ENCODE measurements around the gene IQGAP3.

The IQGAP3 gene

DNA sequence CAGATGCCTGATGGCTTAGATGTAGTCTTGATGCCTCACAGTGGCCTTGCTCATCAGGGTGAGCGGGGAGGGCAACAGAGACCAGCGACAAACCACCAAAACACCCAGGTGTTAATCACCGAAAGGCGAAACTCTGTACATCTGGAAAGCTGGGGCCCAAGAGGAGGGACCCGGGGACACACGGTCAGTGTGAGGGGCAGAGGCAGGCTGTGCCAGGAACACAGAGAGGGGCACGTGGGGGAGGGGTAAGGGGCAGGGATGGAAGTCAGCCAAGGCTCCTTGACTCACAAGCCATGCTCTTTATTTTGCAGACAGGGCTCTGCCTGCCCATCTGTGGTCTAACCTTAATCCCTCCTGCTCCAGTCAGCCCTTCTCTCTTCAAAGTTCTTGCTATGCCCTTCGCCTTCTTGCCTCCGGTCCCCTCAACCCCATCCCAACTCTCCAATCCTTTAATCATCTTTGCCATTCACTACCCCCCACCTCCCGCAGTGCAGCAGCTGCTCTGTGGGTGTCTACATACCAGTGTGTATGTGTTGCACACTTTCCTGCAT is 76.1 kb downstream of the IQGAP3 start:
- no peak for DNase-seq (ENCODE audit: low spot score)

- DNase-seq (ENCODE audit: low spot score): no peak
Measured at GRCh38 chr1:156495401-156496140, 76.8 kb downstream of the IQGAP3 start.

DNA sequence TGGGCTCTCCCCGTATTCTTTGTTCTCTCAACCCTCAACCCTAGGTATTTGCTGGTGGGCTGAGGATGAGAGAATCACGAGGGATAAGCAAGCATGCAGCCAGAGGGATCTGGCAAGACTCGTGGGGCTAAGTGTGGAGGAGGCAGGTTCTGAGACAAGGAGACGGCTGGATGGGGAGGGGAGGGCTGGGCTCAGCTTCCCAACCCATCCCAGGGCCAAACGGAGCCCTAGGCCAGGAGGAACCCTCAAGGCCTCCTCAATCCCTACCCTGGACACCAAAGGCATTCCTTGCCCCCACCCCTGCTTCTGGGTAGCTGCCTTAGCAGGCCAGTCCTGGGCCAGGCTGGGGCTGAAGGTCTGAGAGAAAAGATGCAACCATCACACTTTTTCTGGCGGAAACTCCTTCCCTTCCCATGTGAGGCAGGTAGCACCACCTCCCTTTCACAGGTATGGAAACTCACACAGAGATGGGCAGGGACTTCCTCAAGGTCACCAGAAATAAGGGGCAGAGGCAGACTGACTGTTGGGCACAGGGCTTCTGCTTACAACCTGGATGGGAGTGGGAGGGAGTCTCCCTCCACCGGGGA is 78.0 kb downstream of the IQGAP3 start:
- no peak for DNase-seq (ENCODE audit: low spot score)

GRCh38 chr1:156493742-156494141 is 78.6 kb downstream of the IQGAP3 start:
- DNase-seq (ENCODE audit: low spot score): no peak

DNA sequence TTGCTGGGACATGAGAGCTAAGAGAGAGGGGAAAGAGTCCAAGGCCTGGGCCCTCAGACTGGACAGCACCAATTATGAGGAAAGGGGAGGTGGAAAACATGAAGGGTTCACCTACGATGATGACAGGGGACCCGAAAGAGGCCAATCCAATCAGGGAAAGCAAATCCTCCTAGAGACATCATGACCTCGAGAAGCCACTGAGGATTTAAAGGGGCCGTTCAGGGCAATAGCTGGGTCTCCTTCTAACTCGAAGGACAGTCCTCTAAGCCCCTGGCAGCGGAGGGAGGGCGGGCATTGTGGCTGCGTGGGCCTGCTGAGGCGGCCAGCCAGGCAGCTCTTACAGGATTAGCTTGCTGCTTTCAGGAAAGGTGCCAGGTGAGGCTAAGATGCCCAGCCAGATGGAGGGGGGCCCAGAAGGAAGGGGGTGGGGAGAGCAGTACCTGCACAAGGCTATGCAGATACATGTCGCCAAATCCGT is 79.2 kb downstream of the IQGAP3 start:
- DNase-seq (ENCODE audit: low spot score): no peak

DNA sequence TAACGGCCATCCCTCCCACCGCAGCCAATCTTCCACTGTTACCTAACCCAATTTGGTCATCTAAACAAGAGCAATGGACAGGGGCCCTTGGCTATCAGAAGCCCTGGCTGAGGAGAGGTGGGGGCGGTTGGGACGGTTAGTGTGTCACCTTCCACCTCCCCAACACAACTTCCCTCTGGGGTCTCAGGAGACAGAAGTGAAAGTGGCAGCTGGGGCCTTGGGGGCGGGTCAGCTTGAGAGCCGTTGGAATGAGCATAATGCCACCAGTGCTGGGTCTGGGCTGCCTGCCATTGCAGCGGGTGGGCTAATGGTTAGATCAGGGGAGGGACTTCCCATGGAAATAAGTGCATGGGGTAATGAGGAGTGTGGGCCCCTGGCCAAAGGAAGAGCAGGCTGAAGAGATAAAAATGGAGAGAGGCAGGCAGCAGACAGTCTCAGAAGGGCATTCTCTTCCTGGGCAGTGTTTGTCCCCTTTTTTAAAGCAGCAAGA is 79.7 kb downstream of the IQGAP3 start:
- DNase-seq (ENCODE audit: low spot score): no peak

DNA sequence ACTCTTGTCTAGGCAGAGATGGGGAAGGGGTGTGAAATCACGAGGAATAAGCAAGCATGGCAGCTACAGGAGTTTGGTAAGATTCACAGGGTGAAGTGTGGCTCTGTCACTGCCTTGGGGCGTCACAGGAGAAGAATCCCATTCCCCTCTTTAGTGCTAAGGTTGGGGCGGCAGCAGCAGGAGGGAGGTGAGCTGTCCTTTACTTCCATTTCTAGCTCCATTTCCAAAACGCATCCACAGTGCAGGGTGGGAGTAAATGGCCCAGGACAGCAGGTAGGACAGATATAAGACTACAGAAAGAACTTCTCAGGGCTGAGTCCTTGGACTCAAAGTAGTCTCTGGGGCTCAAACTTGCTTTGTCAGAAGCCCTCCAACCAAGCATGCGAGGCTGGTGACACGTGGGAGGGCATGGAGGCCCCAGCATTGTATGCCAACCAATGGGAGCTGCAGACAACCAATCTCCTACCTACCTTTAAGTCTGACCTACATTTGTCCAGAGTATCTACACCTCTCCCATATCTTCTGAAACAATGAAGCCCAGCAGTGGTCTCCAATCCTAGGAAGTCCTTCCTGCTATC is 80.3 kb downstream of the IQGAP3 start:
- no peak for DNase-seq (ENCODE audit: low spot score)

DNA sequence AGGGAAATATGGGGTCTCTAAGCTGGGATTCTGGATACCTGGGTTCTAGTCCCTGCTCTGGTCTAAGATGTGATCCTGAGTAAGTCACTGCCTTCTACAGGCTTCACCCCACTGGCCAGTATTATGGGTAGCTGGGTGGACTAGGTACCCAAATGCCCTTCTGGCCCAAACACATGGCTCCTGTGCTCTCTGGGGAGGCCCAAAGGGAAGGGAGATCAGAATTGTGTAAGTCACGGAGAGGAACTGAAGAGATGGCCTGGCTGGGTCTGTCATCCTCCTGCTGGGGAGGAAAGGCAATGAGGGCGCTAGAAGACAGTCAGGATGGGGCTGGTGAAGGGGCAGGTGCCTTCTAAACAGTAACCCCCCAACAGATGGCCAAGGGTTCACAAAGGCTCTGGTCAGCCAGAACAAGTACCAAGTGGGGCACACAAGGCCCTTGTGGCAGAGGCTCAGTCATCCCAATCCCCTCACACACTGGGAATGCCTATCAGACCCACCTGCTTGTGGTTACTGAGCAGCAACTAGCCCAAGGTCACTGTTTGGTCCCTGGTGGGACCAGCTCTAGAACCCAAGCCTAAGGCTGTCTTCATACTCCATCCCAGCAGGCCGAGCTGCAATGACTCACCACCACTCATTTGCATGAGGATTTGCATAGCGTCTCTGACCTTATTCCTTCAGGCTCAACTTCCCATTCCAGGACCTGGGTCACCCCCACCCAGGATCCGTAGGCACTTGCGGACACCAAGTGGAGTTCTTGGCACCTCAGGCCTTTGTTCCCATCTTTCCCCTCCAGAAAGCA is 81.0 kb downstream of the IQGAP3 start:
- no peak for DNase-seq (ENCODE audit: low spot score)

DNA sequence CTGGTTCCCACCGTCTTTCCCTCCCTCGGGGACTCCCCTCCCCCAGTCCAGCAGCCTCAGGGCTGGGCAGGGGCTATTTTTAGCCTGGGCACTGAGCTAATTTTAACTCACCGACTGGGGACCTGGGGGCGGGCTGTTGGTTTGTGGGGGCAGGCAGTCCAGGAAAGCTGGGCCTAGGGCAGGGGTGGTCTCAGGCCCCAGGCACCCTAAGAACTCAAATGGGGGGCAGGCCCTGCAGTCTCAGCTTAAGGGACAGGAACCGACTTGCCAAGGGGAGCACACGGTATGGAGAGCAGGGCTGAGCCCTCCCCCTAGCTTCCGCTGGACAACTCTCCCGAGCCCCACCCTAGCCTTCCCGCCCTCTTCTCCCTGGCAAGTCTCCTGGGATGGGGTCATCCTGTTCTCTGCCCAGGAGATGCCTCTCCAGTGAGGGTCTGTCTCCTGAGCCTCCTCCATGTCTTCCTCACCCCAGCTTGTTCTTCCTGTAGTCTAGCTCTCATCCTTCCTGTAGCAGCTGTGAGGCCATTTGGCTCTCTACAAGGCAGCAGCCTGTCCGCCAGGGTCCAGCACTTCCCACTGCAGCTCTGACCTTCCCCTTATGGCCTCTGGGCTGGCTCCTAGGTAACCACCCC is 81.8 kb downstream of the IQGAP3 start:
- DNase-seq (ENCODE audit: low spot score): no peak

GRCh38 chr1:156489935-156490293 is 82.5 kb downstream of the IQGAP3 start:
- DNase-seq (ENCODE audit: low spot score): no peak

GRCh38 chr1:156489166-156489934 is 83.0 kb downstream of the IQGAP3 start:
- no peak for DNase-seq (ENCODE audit: low spot score)

DNA sequence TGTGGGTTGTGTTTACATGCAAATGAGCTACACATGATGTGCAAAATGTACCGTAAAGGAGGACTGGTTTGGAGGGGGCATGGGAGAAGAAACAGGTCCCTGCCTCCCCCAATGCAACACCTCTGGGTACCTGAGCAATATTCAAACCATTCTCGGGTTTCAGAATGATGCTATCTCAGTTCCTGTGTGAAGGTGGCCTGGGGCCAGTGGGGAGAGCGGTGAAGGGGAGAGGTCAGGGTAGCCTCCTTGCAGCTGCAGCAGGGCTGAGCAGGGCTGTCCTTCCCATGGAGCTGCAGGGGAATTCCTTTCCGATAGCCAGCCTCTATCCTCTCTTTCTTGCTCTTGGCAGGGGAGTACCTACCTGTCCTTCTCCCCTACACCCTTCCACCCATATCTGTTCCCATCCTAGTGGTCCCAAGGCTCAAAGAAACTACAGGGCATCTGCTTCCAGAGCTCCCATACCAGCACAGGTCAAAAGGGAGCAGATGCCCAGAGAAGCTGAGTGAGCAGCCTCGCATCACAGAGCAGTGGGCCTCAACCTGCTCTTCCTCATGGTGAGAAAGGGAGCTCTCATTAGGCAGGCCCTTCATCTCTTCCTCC is 83.7 kb downstream of the IQGAP3 start:
- no peak for DNase-seq (ENCODE audit: low spot score)

DNA sequence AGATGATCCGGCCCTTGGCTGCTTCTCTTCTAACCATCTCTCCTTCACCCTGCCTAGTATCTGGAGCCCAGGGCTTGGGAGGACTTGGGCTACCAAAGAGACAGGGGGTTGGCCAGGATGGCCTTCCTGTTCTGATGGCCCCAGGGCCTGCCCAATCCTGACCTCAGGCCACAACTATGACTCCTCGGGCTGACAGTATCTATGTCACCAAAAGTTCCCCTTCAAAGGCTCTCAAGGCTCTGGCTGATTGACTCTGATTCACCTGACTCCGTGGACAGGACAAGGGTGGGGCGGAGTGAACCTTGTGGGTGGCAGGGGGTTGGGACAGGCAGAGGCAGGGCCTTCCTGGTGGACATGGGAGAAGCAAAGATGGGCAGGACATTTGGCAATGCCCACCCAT is 84.5 kb downstream of the IQGAP3 start:
- no peak for DNase-seq (ENCODE audit: low spot score)

DNA sequence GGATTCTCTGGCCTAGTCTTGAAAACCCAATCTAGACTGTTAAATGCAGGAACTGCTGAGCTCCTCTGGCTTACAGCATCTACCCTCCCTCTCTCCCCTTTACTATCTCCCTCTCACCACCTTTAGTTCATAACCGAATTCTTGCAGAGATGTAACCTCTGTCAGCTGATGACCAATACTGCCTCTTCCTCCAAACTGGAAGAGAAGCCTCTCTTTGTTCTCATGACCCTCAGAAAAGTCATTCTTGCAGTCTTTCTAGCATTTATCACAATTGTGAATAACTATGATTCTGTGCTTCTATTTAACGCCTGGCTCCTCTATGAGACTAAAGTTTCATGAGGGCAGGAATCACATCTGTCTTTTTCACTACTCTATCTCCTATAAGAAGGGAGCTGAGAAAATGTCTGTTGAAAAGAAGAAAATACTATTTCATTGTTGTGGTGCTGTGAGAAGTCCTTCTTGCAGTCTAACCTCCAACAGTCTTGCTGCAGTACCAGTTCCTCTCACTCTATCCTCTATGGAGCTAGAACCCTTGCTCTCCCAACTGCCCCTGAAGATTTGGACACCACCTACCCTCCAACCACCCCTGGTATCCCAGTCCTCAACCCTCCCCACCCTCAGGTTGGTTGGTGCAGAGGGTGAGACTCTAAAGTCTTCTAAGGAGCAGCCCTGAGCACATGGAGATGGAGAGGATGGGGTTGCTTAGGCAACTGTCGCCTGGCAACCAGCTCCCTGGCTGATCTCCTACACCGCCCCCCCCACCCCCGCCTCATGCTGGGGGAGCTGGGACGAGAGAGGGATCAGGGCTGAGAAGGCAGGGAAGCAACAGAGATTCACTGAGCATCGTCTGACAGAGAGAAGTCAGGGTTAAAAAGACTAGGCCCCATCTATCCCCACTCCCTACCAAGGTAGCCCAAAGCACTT is 85.7 kb downstream of the IQGAP3 start:
- no peak for DNase-seq (ENCODE audit: low spot score)

GRCh38 chr1:156485984-156486383 is 86.4 kb downstream of the IQGAP3 start:
- DNase-seq (ENCODE audit: low spot score): no peak

- no peak for DNase-seq (ENCODE audit: low spot score)
Measured at GRCh38 chr1:156484480-156485058, 87.8 kb downstream of the IQGAP3 start.

DNA sequence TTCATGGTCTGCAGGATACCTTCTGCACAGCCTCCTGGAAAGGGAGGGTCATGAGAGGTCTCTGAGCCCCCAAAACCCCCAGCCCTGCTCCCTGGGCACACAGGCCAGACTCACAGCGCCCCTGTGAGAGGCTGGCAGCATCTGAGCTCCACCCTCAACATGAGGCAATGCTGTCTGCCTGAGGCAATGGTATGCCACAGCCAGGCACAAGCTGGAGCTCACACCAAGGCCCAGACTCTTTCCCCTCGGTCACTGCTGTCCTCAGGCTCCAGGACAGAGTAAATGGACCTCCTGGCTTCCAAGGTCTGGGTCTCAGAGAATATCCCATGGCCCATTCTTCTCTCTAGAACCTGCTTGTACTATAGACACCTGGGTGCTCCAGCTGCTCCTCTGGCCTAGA is 89.0 kb downstream of the IQGAP3 start:
- no peak for DNase-seq (ENCODE audit: low spot score)

DNA sequence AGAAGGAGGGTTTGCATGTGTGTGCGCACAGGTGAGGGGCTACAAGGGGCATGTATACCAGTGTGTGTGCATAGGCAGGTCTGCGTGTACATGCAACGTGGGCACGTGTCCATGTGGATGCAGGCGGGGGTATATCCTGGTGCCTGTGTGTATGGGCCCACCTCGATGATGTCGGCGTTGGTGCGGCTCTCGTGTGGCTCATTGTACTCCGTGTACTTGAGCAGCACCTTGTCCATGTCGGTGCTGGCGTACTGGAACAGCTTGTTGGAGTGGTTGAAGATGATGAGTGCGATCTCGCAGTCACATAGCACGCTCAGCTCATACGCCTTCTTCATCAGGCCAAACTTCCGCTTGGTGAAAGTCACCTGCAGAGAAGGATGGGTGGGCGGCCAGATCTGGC is 90.1 kb downstream of the IQGAP3 start:
- no peak for DNase-seq (ENCODE audit: low spot score)

DNA sequence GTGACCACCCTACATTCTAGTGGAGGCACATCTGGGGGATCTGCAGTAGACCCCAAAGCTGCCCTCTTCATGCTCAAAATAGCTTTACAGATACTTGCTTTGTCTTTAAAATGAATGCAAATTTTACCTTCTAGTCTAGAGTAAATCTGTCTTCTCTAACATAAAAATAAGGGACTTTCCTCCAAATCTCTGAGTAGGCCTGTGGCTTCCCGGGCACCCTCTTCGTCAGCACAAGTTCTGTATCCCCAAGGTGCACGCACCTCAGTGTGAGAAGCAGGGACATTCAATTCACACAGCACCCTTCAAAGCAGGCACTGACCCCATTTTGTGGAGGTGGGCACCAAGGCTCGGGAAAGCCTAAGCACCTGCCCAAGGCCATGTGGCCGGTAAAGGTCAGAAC is 90.8 kb downstream of the IQGAP3 start:
- DNase-seq (ENCODE audit: low spot score): no peak
